ENCODE measurements around the gene AMER3. TPM values are rescaled to one million over a fixed set of nuclear protein-coding genes. Genes with fewer than 3 reads are reported as not detected.
"Not testable (repeated sequence)": the region's sequence is repeated elsewhere in the genome, so short reads cannot be mapped to it uniquely, and the experiment has no call there.

The AMER3 gene
- 0.03 TPM for polyA plus RNA-seq (ENCODE audit: insufficient read length)
- long read RNA-seq, donor 1: 0 reads
- long read RNA-seq, donor 2: 0 reads
- long read RNA-seq, donor 3: 0 reads
- long read RNA-seq, donor 4: 0 reads
- long read RNA-seq, donor 5: 0 reads
- long read RNA-seq, donor 6: 0 reads
- long read RNA-seq, donor 7: 0 reads
- long read RNA-seq, donor 8: 0 reads

GRCh38 chr2:130755256-130756052, at the start of gene AMER3:
AMER3 (plus strand) TSS chr2:130755540; CDS start chr2:130762073, 6,533 bp downstream.
- DNase-seq: peak; percentile 21

- DNase-seq: not testable (repeated sequence)
Observed at GRCh38 chr2:130714795-130715194, 40.5 kb upstream of the AMER3 start.

- DNase-seq: no peak
Observed at GRCh38 chr2:130720036-130720435, 35.3 kb upstream of the AMER3 start.

GRCh38 chr2:130720528-130720927, 34.8 kb upstream of the AMER3 start:
- DNase-seq: no peak

GRCh38 chr2:130724455-130724854, 30.9 kb upstream of the AMER3 start:
- no peak for DNase-seq

- DNase-seq: no peak
Observed at GRCh38 chr2:130726614-130727180, 28.6 kb upstream of the AMER3 start.

GRCh38 chr2:130727286-130727924, 27.9 kb upstream of the AMER3 start:
- peak; percentile 77 for DNase-seq

GRCh38 chr2:130728007-130728454, 27.3 kb upstream of the AMER3 start:
- no peak for DNase-seq

- no peak for DNase-seq
Observed at GRCh38 chr2:130728549-130729316, 26.6 kb upstream of the AMER3 start, which contains the start of gene GPR148. GPR148 (plus strand) TSS chr2:130729070; CDS start chr2:130729152, 82 bp downstream.

GRCh38 chr2:130729322-130730299, 25.7 kb upstream of the AMER3 start:
- no peak for DNase-seq

- DNase-seq: not testable (repeated sequence)
Observed at GRCh38 chr2:130732257-130732656, 23.1 kb upstream of the AMER3 start.

- no peak for DNase-seq
Observed at GRCh38 chr2:130735200-130735599, 20.1 kb upstream of the AMER3 start.

- DNase-seq: no peak
Observed at GRCh38 chr2:130736487-130736886, 18.9 kb upstream of the AMER3 start.

- DNase-seq: no peak
Observed at GRCh38 chr2:130737592-130737991, 17.7 kb upstream of the AMER3 start.

- DNase-seq: no peak
Observed at GRCh38 chr2:130740671-130741070, 14.7 kb upstream of the AMER3 start.

- no peak for DNase-seq
Observed at GRCh38 chr2:130743278-130743677, 12.1 kb upstream of the AMER3 start.

- DNase-seq: no peak
Observed at GRCh38 chr2:130744287-130745117, 10.8 kb upstream of the AMER3 start.

GRCh38 chr2:130749078-130749477, 6.3 kb upstream of the AMER3 start:
- no peak for DNase-seq

- no peak for DNase-seq
Observed at GRCh38 chr2:130749641-130750040, 5.7 kb upstream of the AMER3 start.

GRCh38 chr2:130754811-130755210, 529 bp upstream of the AMER3 start:
- DNase-seq: no peak
